ENCODE results near the gene DHX35. TPM values are rescaled to one million over a fixed set of nuclear protein-coding genes. Genes with fewer than 3 reads are reported as not detected.

DHX35 gene
- total RNA-seq, 4 donors from 2014 or later: 8.2 to 10.8 (median 9.3) TPM

GRCh38 chr20:39070484-39071231 lies 108.5 kb downstream of the DHX35 start:
- H3K9me3 ChIP-seq: no peaks in the 10 kb centered on the region
- no peaks in the 10 kb centered on the region for H3K27me3 ChIP-seq
- TF ChIP-seq CTCF (IDR thresholded peaks at IDR 0.05 in 4 of 5, conservative IDR thresholded peaks at IDR 0.05 in 1 of 5): no peak
- no peak for TF ChIP-seq POLR2A (IDR thresholded peaks at IDR 0.05)
- in situ Hi-C loops (cut with MboI; ENCODE audit: low sequenced_read_pairs in 4 of 4): no loop called here
- no peak overlapping the region for H3K4me3 ChIP-seq
- DNase-seq (no peak), ATAC-seq (no peak)
- H3K4me1 ChIP-seq: no peaks in the 10 kb centered on the region
- H3K36me3 ChIP-seq: no peaks in the 10 kb centered on the region
- intact Hi-C loops (cut with DNase I; ENCODE audit: low total_unique reads): no loop called here
- H3K27ac ChIP-seq: no peak overlapping the region

- TF ChIP-seq POLR2A (IDR thresholded peaks at IDR 0.05): no peak
- TF ChIP-seq CTCF (IDR thresholded peaks at IDR 0.05 in 4 of 5, conservative IDR thresholded peaks at IDR 0.05 in 1 of 5): no peak
- Histone ChIP-seq H3K27me3 (no peaks in the 10 kb centered on the region), H3K36me3 (no peaks in the 10 kb centered on the region), H3K4me1 (no peaks in the 10 kb centered on the region), H3K9me3 (no peaks in the 10 kb centered on the region), H3K27ac (no peak overlapping the region), H3K4me3 (no peak overlapping the region)
- in situ Hi-C loops (cut with MboI; ENCODE audit: low sequenced_read_pairs in 4 of 4) (no loop called here), intact Hi-C loops (cut with DNase I; ENCODE audit: low total_unique reads) (no loop called here)
- DNase-seq (no peak), ATAC-seq (no peak)
These were observed 110.0 kb downstream of the DHX35 start for GRCh38 chr20:39072132-39072531.

- ATAC-seq: no peak
- no peaks in the 10 kb centered on the region for H3K4me1 ChIP-seq
- no peak overlapping the region for H3K27ac ChIP-seq
- DNase-seq: no peak
- H3K36me3 ChIP-seq: no peaks in the 10 kb centered on the region
- H3K27me3 ChIP-seq: no peaks in the 10 kb centered on the region
- intact Hi-C loops (cut with DNase I; ENCODE audit: low total_unique reads): no loop called here
- in situ Hi-C loops (cut with MboI; ENCODE audit: low sequenced_read_pairs in 4 of 4): no loop called here
- no peak overlapping the region for H3K4me3 ChIP-seq
- H3K9me3 ChIP-seq: no peaks in the 10 kb centered on the region
- TF ChIP-seq CTCF (IDR thresholded peaks at IDR 0.05 in 4 of 5, conservative IDR thresholded peaks at IDR 0.05 in 1 of 5) (no peak), POLR2A (IDR thresholded peaks at IDR 0.05) (no peak)
These were observed 110.5 kb downstream of the DHX35 start for GRCh38 chr20:39072653-39073052.

GRCh38 chr20:39075731-39076130 lies 113.6 kb downstream of the DHX35 start:
- no peak for TF ChIP-seq POLR2A (IDR thresholded peaks at IDR 0.05)
- no peak for TF ChIP-seq CTCF (IDR thresholded peaks at IDR 0.05 in 4 of 5, conservative IDR thresholded peaks at IDR 0.05 in 1 of 5)
- no peak for DNase-seq

GRCh38 chr20:39076958-39077357 lies 114.8 kb downstream of the DHX35 start:
- H3K36me3 ChIP-seq: no peaks in the 10 kb centered on the region
- no peak overlapping the region for H3K27ac ChIP-seq
- intact Hi-C loops (cut with DNase I; ENCODE audit: low total_unique reads) (no loop called here), in situ Hi-C loops (cut with MboI; ENCODE audit: low sequenced_read_pairs in 4 of 4) (no loop called here)
- TF ChIP-seq POLR2A (IDR thresholded peaks at IDR 0.05) (no peak), CTCF (IDR thresholded peaks at IDR 0.05 in 4 of 5, conservative IDR thresholded peaks at IDR 0.05 in 1 of 5) (no peak)
- H3K4me1 ChIP-seq: no peaks in the 10 kb centered on the region
- ATAC-seq (no peak), DNase-seq (no peak)
- no peaks in the 10 kb centered on the region for H3K9me3 ChIP-seq
- H3K27me3 ChIP-seq: no peaks in the 10 kb centered on the region
- no peak overlapping the region for H3K4me3 ChIP-seq

More at GRCh38 chr20:39075731-39076130, 113.6 kb downstream of the DHX35 start:
- Histone ChIP-seq H3K9me3 (no peaks in the 10 kb centered on the region), H3K27me3 (no peaks in the 10 kb centered on the region), H3K36me3 (no peaks in the 10 kb centered on the region), H3K4me3 (no peak overlapping the region), H3K4me1 (no peaks in the 10 kb centered on the region), H3K27ac (no peak overlapping the region)
- in situ Hi-C loops (cut with MboI; ENCODE audit: low sequenced_read_pairs in 4 of 4) (no loop called here), intact Hi-C loops (cut with DNase I; ENCODE audit: low total_unique reads) (no loop called here)
- ATAC-seq: no peak

All from gastrocnemius medialis (tissue), 4 donors.